HFFc6 (cell line): ENCODE results near the gene CELA1. TPM values are rescaled to one million over a fixed set of nuclear protein-coding genes. Genes with fewer than 3 reads are reported as not detected.

Source experiments
- DNase-seq: peaks from one replicate; pipeline ENCODE4 v3.0.0-alpha.2; 2018
- H3K27ac Mint-ChIP-seq: 2 replicates; pipeline ENCODE4 v1.8.0; 2020; ENCODE audit warnings: mild to moderate bottlenecking, mixed read lengths
- H3K27me3 Mint-ChIP-seq: 2 replicates; pipeline ENCODE4 v1.8.0; 2021; ENCODE audit warnings: mild to moderate bottlenecking, moderate library complexity, mixed read lengths; ENCODE audit not compliant: insufficient read depth
- H3K36me3 Mint-ChIP-seq: 2 replicates; pipeline ENCODE4 v1.8.0; 2021; ENCODE audit warnings: low read depth, mixed read lengths
- H3K4me1 Mint-ChIP-seq: 2 replicates; pipeline ENCODE4 v1.8.0; 2020; ENCODE audit warnings: low read depth, mixed read lengths
- H3K4me3 Mint-ChIP-seq: 2 replicates; pipeline ENCODE4 v1.8.0; 2020; ENCODE audit warnings: mild to moderate bottlenecking, moderate library complexity, mixed read lengths
- H3K9me3 Mint-ChIP-seq: 2 replicates; pipeline ENCODE4 v1.8.0; 2020; ENCODE audit warnings: mild to moderate bottlenecking, mixed read lengths
- total RNA-seq, 6 experiments: library from RNA; stranded (reverse); fragmentation: NEBNext Ultra II Directional; extraction: Animal tissue kit (Norgen Biotek cat#: 25700); gene quantifications; 2 replicates in 1 of 6; 3 replicates in 5 of 6; pipeline ENCODE4 v1.2.3, GENCODE V29; 2021
- TF ChIP-seq, protein P1 (sequence below): fragments of 200-600 bp; sonication (generic); IDR thresholded peaks from 2 replicates; pipeline ENCODE4 v1.5.0; 2021; ENCODE audit warnings: antibody characterized with exemption, mild to moderate bottlenecking

Gene CELA1
- total RNA-seq, 6 experiments from 2014 or later = not detected

DNA sequence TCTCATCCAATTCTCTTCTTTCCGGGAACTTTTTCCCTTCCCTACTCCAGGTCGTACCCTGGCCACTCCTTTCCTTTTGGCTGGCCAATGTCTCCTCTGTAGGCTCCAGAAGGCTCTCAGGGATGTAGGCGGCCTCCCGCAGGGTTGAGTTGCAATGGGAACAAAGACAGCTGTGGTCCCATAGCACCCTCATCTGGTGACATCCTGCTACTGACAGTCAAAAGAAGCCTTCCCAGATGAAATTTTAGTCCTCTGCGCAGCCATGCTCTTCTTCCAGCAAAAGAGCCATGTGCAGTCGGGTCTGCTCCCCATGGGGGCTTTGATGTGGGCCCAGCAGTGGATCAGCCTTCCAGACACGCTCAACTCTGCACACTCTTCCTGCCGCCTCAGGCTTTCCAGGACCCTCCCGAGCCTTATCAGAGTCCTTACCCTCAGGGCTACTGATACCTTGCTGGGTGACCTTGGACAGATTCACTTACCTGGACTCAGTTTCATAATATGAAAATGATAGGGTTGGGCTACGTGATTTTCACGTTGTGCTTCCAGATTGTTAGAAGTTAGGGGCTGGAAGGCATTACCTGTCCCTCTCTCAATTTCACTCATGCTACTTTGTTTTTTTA is 5.5 kb upstream of the CELA1 start:
- Mint-ChIP-seq H3K27ac (no peak overlapping the region), H3K4me1 (peaks cover 30% of the 10 kb centered on the region), H3K9me3 (no peaks in the 10 kb centered on the region), H3K27me3 (no peaks in the 10 kb centered on the region; the same call in 1 of the 2 replicates), H3K4me3 (no peak overlapping the region), H3K36me3 (peaks cover 10% of the 10 kb centered on the region; the same call in 1 of the 2 replicates)
- DNase-seq = peak; percentile 41
- TF ChIP-seq, protein P1, sequence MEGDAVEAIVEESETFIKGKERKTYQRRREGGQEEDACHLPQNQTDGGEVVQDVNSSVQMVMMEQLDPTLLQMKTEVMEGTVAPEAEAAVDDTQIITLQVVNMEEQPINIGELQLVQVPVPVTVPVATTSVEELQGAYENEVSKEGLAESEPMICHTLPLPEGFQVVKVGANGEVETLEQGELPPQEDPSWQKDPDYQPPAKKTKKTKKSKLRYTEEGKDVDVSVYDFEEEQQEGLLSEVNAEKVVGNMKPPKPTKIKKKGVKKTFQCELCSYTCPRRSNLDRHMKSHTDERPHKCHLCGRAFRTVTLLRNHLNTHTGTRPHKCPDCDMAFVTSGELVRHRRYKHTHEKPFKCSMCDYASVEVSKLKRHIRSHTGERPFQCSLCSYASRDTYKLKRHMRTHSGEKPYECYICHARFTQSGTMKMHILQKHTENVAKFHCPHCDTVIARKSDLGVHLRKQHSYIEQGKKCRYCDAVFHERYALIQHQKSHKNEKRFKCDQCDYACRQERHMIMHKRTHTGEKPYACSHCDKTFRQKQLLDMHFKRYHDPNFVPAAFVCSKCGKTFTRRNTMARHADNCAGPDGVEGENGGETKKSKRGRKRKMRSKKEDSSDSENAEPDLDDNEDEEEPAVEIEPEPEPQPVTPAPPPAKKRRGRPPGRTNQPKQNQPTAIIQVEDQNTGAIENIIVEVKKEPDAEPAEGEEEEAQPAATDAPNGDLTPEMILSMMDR = peak; percentile 82

DNA sequence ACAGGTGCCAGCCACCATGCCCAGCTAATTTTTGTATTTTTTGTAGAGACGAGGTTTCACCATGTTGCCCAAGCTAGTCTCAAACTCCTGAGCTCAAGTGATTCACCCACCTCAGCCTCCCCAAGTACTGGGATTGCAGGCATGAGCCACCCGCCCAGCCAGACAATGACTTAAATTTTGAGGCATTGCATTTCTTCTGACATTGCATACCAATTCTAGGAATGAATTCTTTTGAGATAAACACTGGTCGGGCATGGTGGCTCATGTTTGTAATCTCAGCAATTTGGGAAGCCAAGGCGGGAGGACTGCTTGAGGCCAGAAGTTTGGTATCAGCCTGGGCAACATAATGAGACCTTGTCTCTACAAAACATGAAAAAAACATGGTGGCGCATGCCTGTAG is 2.5 kb upstream of the CELA1 start:
- peaks cover 2% of the 10 kb centered on the region for H3K27me3 Mint-ChIP-seq
- H3K4me3 Mint-ChIP-seq = no peak overlapping the region
- DNase-seq = peak; percentile 67
- peaks cover 49% of the 10 kb centered on the region for H3K4me1 Mint-ChIP-seq
- TF ChIP-seq, protein P1 = no peak
- peak overlapping the region; percentile 39; the same call in 1 of the 2 replicates for H3K27ac Mint-ChIP-seq
- no peaks in the 10 kb centered on the region for H3K9me3 Mint-ChIP-seq
- peaks cover 4% of the 10 kb centered on the region; the same call in 1 of the 2 replicates for H3K36me3 Mint-ChIP-seq

DNA sequence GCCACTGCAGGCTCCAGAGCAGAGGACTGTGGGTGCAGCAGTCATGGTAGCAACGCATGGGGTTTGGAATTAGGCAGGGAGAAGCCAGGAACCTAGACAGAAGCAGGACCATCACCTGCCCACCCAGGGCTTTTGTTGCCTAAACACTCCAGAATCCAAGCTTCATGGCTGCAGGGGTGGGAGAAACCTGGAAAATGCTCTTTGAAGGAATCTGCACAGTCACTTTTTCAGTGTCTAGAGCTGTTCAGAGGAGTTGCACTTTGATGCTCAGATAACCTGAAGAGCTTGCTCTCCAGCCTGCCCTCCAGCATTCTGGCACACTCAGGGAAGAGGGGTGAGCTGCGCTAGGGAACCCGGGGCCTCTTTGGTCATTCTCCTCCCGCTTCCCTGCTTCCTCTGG is 1.6 kb upstream of the CELA1 start:
- Mint-ChIP-seq H3K27ac (peak overlapping the region; percentile 2; the same call in 1 of the 2 replicates), H3K4me3 (no peak overlapping the region), H3K4me1 (peaks cover 49% of the 10 kb centered on the region), H3K27me3 (peaks cover 2% of the 10 kb centered on the region), H3K36me3 (no peaks in the 10 kb centered on the region), H3K9me3 (no peaks in the 10 kb centered on the region)
- DNase-seq = no peak
- TF ChIP-seq, protein P1 = no peak

DNA sequence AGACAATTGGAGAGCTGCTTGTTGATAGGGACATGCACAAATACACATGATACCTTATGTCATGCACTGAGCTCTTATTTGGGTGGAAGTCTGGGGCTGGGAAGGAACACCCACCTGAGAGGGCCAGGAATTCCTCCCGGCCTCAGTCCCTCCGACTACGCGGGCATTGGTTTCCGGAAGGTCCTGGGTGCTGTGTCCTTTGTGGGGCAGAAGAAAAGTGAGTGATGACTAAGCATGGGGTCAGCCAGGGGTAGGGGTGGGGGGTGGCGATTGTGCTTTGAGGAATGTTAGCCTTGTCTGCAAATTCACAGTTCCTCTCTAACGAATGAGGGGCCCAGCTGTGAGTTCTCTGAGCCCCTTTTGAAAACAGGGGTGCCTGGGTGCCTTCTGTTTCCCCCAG is 798 bp downstream of the CELA1 start:
- Mint-ChIP-seq H3K9me3 (no peaks in the 10 kb centered on the region), H3K36me3 (no peaks in the 10 kb centered on the region), H3K4me1 (peaks cover 47% of the 10 kb centered on the region), H3K27me3 (peaks cover 2% of the 10 kb centered on the region), H3K4me3 (no peak overlapping the region), H3K27ac (no peak overlapping the region)
- no peak for DNase-seq
- TF ChIP-seq, protein P1 = no peak

DNA sequence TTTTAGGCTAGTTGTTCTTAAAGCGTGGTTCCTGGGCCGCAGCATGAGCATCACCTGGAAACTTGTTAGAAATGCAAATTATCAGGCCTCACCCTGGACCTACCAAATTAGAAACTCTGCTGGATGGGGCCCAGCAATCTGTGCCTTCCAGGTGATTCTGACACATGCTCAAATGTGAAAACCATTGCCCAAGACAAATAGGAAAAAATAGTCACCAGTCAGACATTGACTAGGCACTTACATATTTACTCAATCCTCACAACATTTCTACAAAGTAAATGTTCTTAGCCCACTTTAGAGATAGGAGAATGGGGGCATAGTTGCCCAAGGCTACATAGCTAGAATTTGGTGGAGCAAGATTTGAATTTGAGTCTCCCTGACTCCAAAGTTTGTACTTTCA is 3.3 kb downstream of the CELA1 start:
- Mint-ChIP-seq H3K27ac (no peak overlapping the region), H3K4me3 (no peak overlapping the region), H3K27me3 (peaks cover 4% of the 10 kb centered on the region), H3K4me1 (peaks cover 34% of the 10 kb centered on the region), H3K36me3 (no peaks in the 10 kb centered on the region), H3K9me3 (no peaks in the 10 kb centered on the region)
- TF ChIP-seq, protein P1 = no peak
- no peak for DNase-seq
